Erythroblast (primary cell): ENCODE measurements around the gene ZNF18.

ENCODE experiments used
- GATA1 ChIP-seq: IDR thresholded peaks from 2 replicates; pipeline ENCODE4 v1.6.1; 2011; ENCODE audit warnings: low read depth, mild to moderate bottlenecking, control low read depth, low read length, moderate library complexity
- POLR2A ChIP-seq: IDR thresholded peaks from 2 replicates; pipeline ENCODE4 v1.6.1; 2011; ENCODE audit warnings: mild to moderate bottlenecking, low read length

- no peak for TF ChIP-seq POLR2A
- no peak for TF ChIP-seq GATA1
Measured at GRCh38 chr17:12041312-12041711, 44.0 kb upstream of the ZNF18 start.
